DND-41 (cell line): Measurements from ENCODE around the gene IDH3A.

Experiments used
- EZH2 ChIP-seq: IDR thresholded peaks from 3 replicates; pipeline ENCODE4 v1.6.1; 2012; ENCODE audit warnings: borderline replicate concordance, low read depth, mild to moderate bottlenecking, moderate library complexity, low read length, inconsistent platforms; ENCODE audit not compliant: severe bottlenecking
- TF ChIP-seq, protein P1 (sequence below): IDR thresholded peaks from 2 replicates; pipeline ENCODE4 v1.5.1; 2012; ENCODE audit warnings: borderline replicate concordance, low read length, moderate library complexity, mild to moderate bottlenecking; ENCODE audit not compliant: poor library complexity, severe bottlenecking; ENCODE audit errors: extremely low read depth

DNA sequence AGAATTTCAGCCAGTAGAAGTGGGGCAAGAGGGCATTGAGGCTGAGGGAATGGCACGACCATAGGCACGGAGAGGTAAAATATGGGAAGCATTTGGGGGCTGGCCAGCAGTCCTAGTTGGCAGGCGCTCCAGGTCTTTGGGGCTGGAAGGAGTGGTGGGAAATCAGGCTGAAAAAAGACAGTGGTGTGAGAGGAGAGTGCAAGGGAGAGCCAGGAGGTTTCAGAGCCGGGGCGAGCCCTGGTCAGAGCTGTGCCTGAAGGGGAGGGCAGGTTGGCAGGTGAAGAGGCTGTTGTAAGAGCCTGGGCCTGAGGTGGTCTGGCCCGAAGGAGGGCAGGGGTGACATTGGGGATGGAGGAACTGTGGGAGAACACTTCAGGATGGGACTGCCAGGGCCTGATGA lies 1.6 kb upstream of the IDH3A start:
- TF ChIP-seq, protein P1, sequence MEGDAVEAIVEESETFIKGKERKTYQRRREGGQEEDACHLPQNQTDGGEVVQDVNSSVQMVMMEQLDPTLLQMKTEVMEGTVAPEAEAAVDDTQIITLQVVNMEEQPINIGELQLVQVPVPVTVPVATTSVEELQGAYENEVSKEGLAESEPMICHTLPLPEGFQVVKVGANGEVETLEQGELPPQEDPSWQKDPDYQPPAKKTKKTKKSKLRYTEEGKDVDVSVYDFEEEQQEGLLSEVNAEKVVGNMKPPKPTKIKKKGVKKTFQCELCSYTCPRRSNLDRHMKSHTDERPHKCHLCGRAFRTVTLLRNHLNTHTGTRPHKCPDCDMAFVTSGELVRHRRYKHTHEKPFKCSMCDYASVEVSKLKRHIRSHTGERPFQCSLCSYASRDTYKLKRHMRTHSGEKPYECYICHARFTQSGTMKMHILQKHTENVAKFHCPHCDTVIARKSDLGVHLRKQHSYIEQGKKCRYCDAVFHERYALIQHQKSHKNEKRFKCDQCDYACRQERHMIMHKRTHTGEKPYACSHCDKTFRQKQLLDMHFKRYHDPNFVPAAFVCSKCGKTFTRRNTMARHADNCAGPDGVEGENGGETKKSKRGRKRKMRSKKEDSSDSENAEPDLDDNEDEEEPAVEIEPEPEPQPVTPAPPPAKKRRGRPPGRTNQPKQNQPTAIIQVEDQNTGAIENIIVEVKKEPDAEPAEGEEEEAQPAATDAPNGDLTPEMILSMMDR, result no peak
- TF ChIP-seq EZH2, result no peak
